Suppressor macrophage (primary cell): ENCODE data around the gene KCNQ5.

Experiments used
- DNase-seq, 4 experiments: peaks; one replicate each; pipeline ENCODE4 v3.0.0-alpha.2; 2020 to 2022

Gene KCNQ5

GRCh38 chr6:72809746-72810379 lies 188.0 kb downstream of the KCNQ5 start:
- DNase-seq, result no peak

GRCh38 chr6:72810571-72811280 lies 188.9 kb downstream of the KCNQ5 start:
- no peak for DNase-seq

GRCh38 chr6:72811971-72812421 lies 190.1 kb downstream of the KCNQ5 start:
- DNase-seq, result no peak

- peak in 3 of 4 experiments; percentile 10 to 48 (median 29) for DNase-seq
These were observed 192.1 kb downstream of the KCNQ5 start for GRCh38 chr6:72813807-72814596.

- DNase-seq, result no peak
These were observed 194.2 kb downstream of the KCNQ5 start for GRCh38 chr6:72816022-72816421.

GRCh38 chr6:72817208-72817607 lies 195.3 kb downstream of the KCNQ5 start:
- DNase-seq, result no peak

- DNase-seq, result peak in 3 of 4 experiments; percentile 21 to 38 (median 27)
These were observed 197.7 kb downstream of the KCNQ5 start for GRCh38 chr6:72819609-72820008.

GRCh38 chr6:72820153-72820552 lies 198.3 kb downstream of the KCNQ5 start:
- DNase-seq, result no peak

GRCh38 chr6:72820906-72821305 lies 199.0 kb downstream of the KCNQ5 start:
- no peak for DNase-seq

GRCh38 chr6:72822023-72822422 lies 200.2 kb downstream of the KCNQ5 start:
- DNase-seq, result no peak

- DNase-seq, result no peak
These were observed 200.8 kb downstream of the KCNQ5 start for GRCh38 chr6:72822691-72823090.

- DNase-seq, result peak; percentile 29 to 66 (median 48)
These were observed 203.0 kb downstream of the KCNQ5 start for GRCh38 chr6:72824833-72825232.

GRCh38 chr6:72825315-72825911 lies 203.5 kb downstream of the KCNQ5 start:
- DNase-seq, result peak; percentile 36 to 69 (median 56)

GRCh38 chr6:72826037-72826436 lies 204.2 kb downstream of the KCNQ5 start:
- DNase-seq, result peak in 2 of 4 experiments; percentile 36 to 49

GRCh38 chr6:72826744-72827438 lies 205.0 kb downstream of the KCNQ5 start:
- DNase-seq, result no peak

GRCh38 chr6:72828904-72829303 lies 207.0 kb downstream of the KCNQ5 start:
- no peak for DNase-seq

GRCh38 chr6:72832271-72832670 lies 210.4 kb downstream of the KCNQ5 start:
- no peak for DNase-seq

- DNase-seq, result no peak
These were observed 213.9 kb downstream of the KCNQ5 start for GRCh38 chr6:72835749-72836148.

- no peak for DNase-seq
These were observed 215.1 kb downstream of the KCNQ5 start for GRCh38 chr6:72836971-72837370.

- no peak for DNase-seq
These were observed 219.3 kb downstream of the KCNQ5 start for GRCh38 chr6:72841195-72841594.

- DNase-seq, result no peak
These were observed 220.3 kb downstream of the KCNQ5 start for GRCh38 chr6:72842140-72842539.

GRCh38 chr6:72844614-72845013 lies 222.8 kb downstream of the KCNQ5 start:
- DNase-seq, result no peak
